HepG2 (cell line): ENCODE measurements around the gene BMPER. TPM values are rescaled to one million over a fixed set of nuclear protein-coding genes. Genes with fewer than 3 reads are reported as not detected.

Experiments
- ATAC-seq: fragments of 200-7000 bp; cut with Tn5 transposase; 3 replicates; pipeline ENCODE4 v1.9.1; 2020; ENCODE audit warnings: mild to moderate bottlenecking, moderate library complexity
- BruUV-seq: library from RNA; stranded (reverse); fragments of 400-500 nt; replicated peaks from 2 replicates; lab custom pipeline; 2021; lab: Mats Ljungman, UMichigan
- CTCF ChIA-PET: fragments of 300-600 bp; formaldehyde crosslinking; extraction: SDS; loops from one replicate; lab custom pipeline; 2021; ENCODE audit warnings: low total read pairs, inconsistent platforms, low intra/inter-chr PET ratio; lab: Yijun Ruan, JAX
- POLR2A ChIA-PET: fragments of 350-600 bp; sonication (Branson Sonifier 250); formaldehyde crosslinking; loops from one replicate; lab custom pipeline; 2020; ENCODE audit warnings: antibody characterized with exemption, inconsistent platforms; lab: Yijun Ruan, JAX
- DNase-seq: peaks from one replicate; pipeline ENCODE4 v3.0.0-alpha.2; 2015; ENCODE audit warnings: low spot score
- FAIRE-seq: peaks from 3 replicates; lab custom pipeline; 2011; peaks lifted over from hg19 to GRCh38; lab: Jason Lieb, UNC
- H2AFZ ChIP-seq: one replicate; pipeline ENCODE4 v1.6.1; 2011; ENCODE audit warnings: low read length, inconsistent platforms
- H3K27ac ChIP-seq: fragments of 300-600 bp; 3 replicates; pipeline ENCODE4 v1.8.0; 2011; ENCODE audit warnings: mixed run types, mild to moderate bottlenecking, mixed read lengths, low read length, inconsistent platforms; ENCODE audit not compliant: insufficient read depth; ENCODE audit errors: extremely low read length
- H3K27me3 ChIP-seq, 2 experiments: fragments of 200-600 bp in 1 of 2; 2 replicates in 1 of 2; 3 replicates in 1 of 2; pipeline versions ENCODE4 v1.6.0 to v1.8.0; 2011; ENCODE audit warnings: low read length in 2 of 2, mild to moderate bottlenecking in 2 of 2, moderate library complexity in 2 of 2, inconsistent platforms in 1 of 2; ENCODE audit not compliant: insufficient read depth in 2 of 2, control insufficient read depth in 1 of 2
- H3K36me3 ChIP-seq, 2 experiments: fragments of 200-600 bp in 1 of 2; replicated peaks in 1 of 2; 2 replicates in 1 of 2; 3 replicates in 1 of 2; pipeline versions ENCODE4 v1.5.1 to v1.8.0; 2011; ENCODE audit warnings: low read length in 2 of 2, inconsistent platforms in 1 of 2; ENCODE audit not compliant: insufficient read depth in 2 of 2, control insufficient read depth in 1 of 2
- H3K4me1 ChIP-seq: 2 replicates; pipeline ENCODE4 v1.5.1; 2012; ENCODE audit warnings: low read length, inconsistent platforms; ENCODE audit not compliant: insufficient read depth
- H3K4me2 ChIP-seq: 2 replicates; pipeline ENCODE4 v1.6.0; 2011; ENCODE audit warnings: low read depth, low read length, inconsistent platforms
- H3K4me3 ChIP-seq, 3 experiments: fragments of 200-600 bp in 1 of 3; sonication (generic), shearing (Covaris generic) in 1 of 3; replicated peaks in 1 of 3; 2 replicates each; pipeline ENCODE4 v1.5.1; 2011 to 2016; ENCODE audit warnings: low read length in 3 of 3, inconsistent platforms in 2 of 3, low read depth in 2 of 3, mild to moderate bottlenecking in 2 of 3, control low read depth in 1 of 3, mixed read lengths in 1 of 3; ENCODE audit not compliant: insufficient read depth in 1 of 3
- H3K79me2 ChIP-seq: one replicate; pipeline ENCODE4 v1.6.1; 2011; ENCODE audit warnings: low read length, inconsistent platforms; ENCODE audit not compliant: insufficient read depth
- H3K9ac ChIP-seq: 2 replicates; pipeline ENCODE4 v1.6.0; 2011; ENCODE audit warnings: mild to moderate bottlenecking, low read depth, low read length, inconsistent platforms; ENCODE audit not compliant: insufficient read depth
- H3K9me3 ChIP-seq: 2 replicates; pipeline ENCODE4 v1.5.1; 2012; ENCODE audit warnings: mild to moderate bottlenecking, low read length
- H4K20me1 ChIP-seq: 2 replicates; pipeline ENCODE4 v1.6.0; 2011; ENCODE audit warnings: inconsistent platforms, mild to moderate bottlenecking, low read length, moderate library complexity; ENCODE audit not compliant: insufficient read depth
- FUBP1 ChIP-seq: sonication (generic); formaldehyde crosslinking; IDR thresholded peaks from 2 replicates; pipeline ENCODE4 v1.5.1; 2020; ENCODE audit warnings: missing genetic modification reagents, mild to moderate bottlenecking, borderline replicate concordance
- HOMEZ ChIP-seq: IDR thresholded peaks from 2 replicates; pipeline ENCODE4 v1.6.1; 2016; ENCODE audit warnings: low read depth
- MLX ChIP-seq: IDR thresholded peaks from 2 replicates; pipeline ENCODE4 v1.6.1; 2016
- NR2F1 ChIP-seq, 2 experiments: fragments of 450-650 bp in 1 of 2; formaldehyde crosslinking in 1 of 2; IDR thresholded peaks; 2 replicates each; pipeline versions ENCODE4 v1.5.0 to v1.6.1; 2016 to 2020; ENCODE audit warnings: mild to moderate bottlenecking in 1 of 2, missing compliant biosample characterization in 1 of 2, missing genetic modification reagents in 1 of 2, moderate library complexity in 1 of 2
- SMAD1 ChIP-seq: sonication (generic); formaldehyde crosslinking; IDR thresholded peaks from 2 replicates; pipeline ENCODE4 v1.4.0; 2020; ENCODE audit warnings: missing genetic modification reagents, low read depth, mild to moderate bottlenecking, borderline replicate concordance
- SMC3 ChIP-seq: IDR thresholded peaks from 2 replicates; pipeline ENCODE4 v1.6.1; 2011; ENCODE audit warnings: low read length, improper control_type of control experiment
- STAG1 ChIP-seq: sonication (generic); formaldehyde crosslinking; IDR thresholded peaks from 2 replicates; pipeline ENCODE4 v1.4.0; 2020; ENCODE audit warnings: missing genetic modification reagents
- TEAD3 ChIP-seq: optimal IDR thresholded peaks from 2 replicates; pipeline ENCODE3; 2016; ENCODE audit warnings: borderline replicate concordance
- ZBTB20 ChIP-seq: sonication (generic); formaldehyde crosslinking; IDR thresholded peaks from 2 replicates; pipeline ENCODE4 v1.8.1; 2023; ENCODE audit warnings: missing genetic modification reagents, low read depth, mild to moderate bottlenecking, borderline replicate concordance
- ZBTB25 ChIP-seq: IDR thresholded peaks from 2 replicates; pipeline ENCODE4 v1.6.1; 2018; ENCODE audit warnings: missing genetic modification reagents
- ZBTB43 ChIP-seq: sonication (generic); formaldehyde crosslinking; conservative IDR thresholded peaks from 2 replicates; pipeline ENCODE4 v1.4.0; 2020; ENCODE audit warnings: missing genetic modification reagents
- ZKSCAN1 ChIP-seq: fragments of 150-350 bp; IDR thresholded peaks from 2 replicates; pipeline ENCODE4 v1.6.1; 2014; ENCODE audit warnings: low read length
- ZMYM3 ChIP-seq: sonication (generic); formaldehyde crosslinking; IDR thresholded peaks from 2 replicates; pipeline ENCODE4 v1.5.1; 2020; ENCODE audit warnings: mild to moderate bottlenecking, missing genetic modification reagents
- ZNF337 ChIP-seq: sonication (generic); formaldehyde crosslinking; IDR thresholded peaks from 2 replicates; pipeline ENCODE4 v1.5.1; 2020; ENCODE audit warnings: missing genetic modification reagents, low read depth, mild to moderate bottlenecking, borderline replicate concordance
- ZSCAN30 ChIP-seq: sonication (generic); formaldehyde crosslinking; IDR thresholded peaks from 2 replicates; pipeline ENCODE4 v1.5.0; 2020; ENCODE audit warnings: mild to moderate bottlenecking, missing genetic modification reagents
- WGBS: methylation state at CpG from one replicate; pipeline ENCODE4 v1.1.6; 2017; ENCODE audit warnings: low lambda C conversion rate; 5-methylcytosine and 5-hydroxymethylcytosine counted together
- in situ Hi-C: cut with HindIII; loops from 2 replicates; pipeline ENCODE4 v1.10.0; 2017; ENCODE audit warnings: low pct_unique_long_range_greater_than_20kb; ENCODE audit not compliant: extremely low pct_ligation_motif_present
- intact Hi-C: fragments of 100-400 bp; cut with micrococcal nuclease; formaldehyde crosslinking; loops from one replicate; pipeline ENCODE4 v1.10.0; 2022; ENCODE audit not compliant: unreplicated experiment
- polyA plus RNA-seq, 8 experiments: library from polyadenylated mRNA; depleted of rRNA in 3 of 8; stranded (reverse) in 7 of 8; unstranded in 1 of 8; fragments of >200 nt; fragmentation: Illumina TruSeq in 4 of 8; extraction: Trizol in 4 of 8; gene quantifications; 2 replicates each; pipeline versions ENCODE4 v1.2.1 to v1.2.3, GENCODE V29; 2011 to 2016; ENCODE audit warnings: low read depth in 4 of 8, missing spikeins in 1 of 8, mixed read lengths in 1 of 8; ENCODE audit not compliant: insufficient read depth in 1 of 8
- total RNA-seq, 5 experiments: library from RNA; depleted of rRNA; stranded (reverse); fragments of >200 nt; fragmentation: Illumina TruSeq; extraction: Trizol; gene quantifications; 2 replicates each; pipeline ENCODE4 v1.2.3, GENCODE V29; 2016; ENCODE audit warnings: low read depth in 1 of 5

BMPER gene
- total and polyA plus RNA-seq, 2 of the 13 experiments (the other 11 are each of a cell fraction or from before 2014, with no cell fraction given) = not detected

GRCh38 chr7:33932832-33933468 is 27.6 kb downstream of the BMPER start:
- intact Hi-C loops = loop anchor here (1.0 to 2.0 kb wide), 4 partner anchors 176 to 748 kb away; no protein-coding TSS in a partner anchor
- no peaks in the 10 kb centered on the region for H4K20me1 ChIP-seq
- no peak overlapping the region for H3K4me2 ChIP-seq
- no peak overlapping the region for H3K4me3 ChIP-seq
- in situ Hi-C loops = loop anchor here (10.0 kb wide), 1 partner anchor 688 kb away; no protein-coding TSS in a partner anchor
- H3K4me1 ChIP-seq = no peaks in the 10 kb centered on the region
- peaks cover 0 to 13% of the 10 kb centered on the region in 2 experiments; a peak in 1 of 5 replicates for H3K27me3 ChIP-seq
- H3K79me2 ChIP-seq = no peaks in the 10 kb centered on the region
- H3K27ac ChIP-seq = no peak overlapping the region
- H2AFZ ChIP-seq = no peak overlapping the region
- POLR2A ChIA-PET = no interaction called here
- DNase-seq (peak; percentile 35), FAIRE-seq (peak; percentile 82), ATAC-seq (peak; percentile 82)
- WGBS = 7% methylated on average over 13 of the region's 15 CpGs
- no TSS peak for BruUV-seq
- CTCF ChIA-PET = interaction anchor here (1.7 kb wide), 1 partner anchor 690 kb away, joined by 12 read pairs; no protein-coding TSS in a partner anchor
- no peaks in the 10 kb centered on the region for H3K9me3 ChIP-seq
- H3K36me3 ChIP-seq = no peaks in the 10 kb centered on the region
- no peak overlapping the region for H3K9ac ChIP-seq
- no peak for TF ChIP-seq MLX
- peak; percentile 25 for TF ChIP-seq TEAD3 (CRISPR knock-in tag)
- TF ChIP-seq ZKSCAN1 = no peak
- peak; percentile 84 for TF ChIP-seq SMC3
- TF ChIP-seq ZBTB20 (CRISPR knock-in tag) = no peak
- no peak for TF ChIP-seq HOMEZ
- no peak for TF ChIP-seq ZMYM3 (CRISPR knock-in tag)
- no peak for TF ChIP-seq ZBTB25 (CRISPR knock-in tag)
- no peak for TF ChIP-seq ZNF337
- TF ChIP-seq STAG1 (CRISPR knock-in tag) = peak; percentile 69
- no peak for TF ChIP-seq FUBP1 (CRISPR knock-in tag)
- TF ChIP-seq SMAD1 (CRISPR knock-in tag) = no peak
- TF ChIP-seq ZSCAN30 (CRISPR knock-in tag) = no peak
- TF ChIP-seq ZBTB43 (CRISPR knock-in tag) = no peak
- no peak for TF ChIP-seq NR2F1 (CRISPR knock-in tag; IDR thresholded peaks at IDR 0.05)
